HG03066 (cell line): ENCODE data around the gene TRMT1.
A peak's percentile ranks its signal among the peaks of the same experiment; 100 is the strongest.
"Not testable (repeated sequence)": the region's sequence is repeated elsewhere in the genome, so short reads cannot be mapped to it uniquely, and the experiment has no call there.

Experiments
- ATAC-seq: cut with Tn5 transposase; IDR thresholded peaks from one replicate; pipeline ENCODE4 v1.9.1; 2021; ENCODE audit warnings: low read depth; ENCODE audit not compliant: unreplicated experiment

Gene TRMT1

GRCh38 chr19:13116282-13117175, at the start of gene TRMT1:
Gene TRMT1, minus strand, starts transcription at chr19:13116740. Its CDS starts 341 bp downstream, at chr19:13116399.
- peak; percentile 55 for ATAC-seq

GRCh38 chr19:13166151-13166550, 49.6 kb upstream of the TRMT1 start:
- ATAC-seq = not testable (repeated sequence)

- no peak for ATAC-seq
Measured at GRCh38 chr19:13165162-13165997, 48.8 kb upstream of the TRMT1 start.

- no peak for ATAC-seq
Measured at GRCh38 chr19:13164343-13165161, 48.0 kb upstream of the TRMT1 start.

- ATAC-seq = no peak
Measured at GRCh38 chr19:13163609-13164342, 47.2 kb upstream of the TRMT1 start.

- no peak for ATAC-seq
Measured at GRCh38 chr19:13162724-13163608, 46.4 kb upstream of the TRMT1 start.

- ATAC-seq = no peak
Measured at GRCh38 chr19:13160557-13160956, 44.0 kb upstream of the TRMT1 start.

- no peak for ATAC-seq
Measured at GRCh38 chr19:13159713-13160112, 43.2 kb upstream of the TRMT1 start.

GRCh38 chr19:13155472-13156359, 39.2 kb upstream of the TRMT1 start:
- ATAC-seq = no peak

GRCh38 chr19:13154911-13155471, 38.5 kb upstream of the TRMT1 start:
- ATAC-seq = no peak

- no peak for ATAC-seq
Measured at GRCh38 chr19:13154241-13154778, 37.8 kb upstream of the TRMT1 start.

- no peak for ATAC-seq
Measured at GRCh38 chr19:13153569-13154240, 37.2 kb upstream of the TRMT1 start.

- ATAC-seq = peak; percentile 25
Measured at GRCh38 chr19:13152974-13153568, 36.5 kb upstream of the TRMT1 start.

- no peak for ATAC-seq
Measured at GRCh38 chr19:13152356-13152973, 35.9 kb upstream of the TRMT1 start.

- peak; percentile 39 for ATAC-seq
Measured at GRCh38 chr19:13151605-13152355, 35.2 kb upstream of the TRMT1 start.
